Stimulated activated CD4-positive, alpha-beta T cell treated with anti-CD3 and anti-CD28 coated beads, Interleukin-1b, Interleukin-23, amount 100 ng/mL, for 4 hours (primary cell): ENCODE measurements around the gene C6orf47.
A peak's percentile ranks its signal among the peaks of the same experiment; 100 is the strongest.

Experiments
- DNase-seq, 2 donors: peaks; one replicate each; pipeline ENCODE4 v3.0.0-alpha.2; 2020; ENCODE audit warnings: low read depth in 2 of 2

C6orf47 gene

GRCh38 chr6:31661262-31662123, 915 bp upstream of the C6orf47 start:
- no peak for DNase-seq

- DNase-seq = no peak
Measured at GRCh38 chr6:31659649-31660380, 763 bp downstream of the C6orf47 start.

- no peak for DNase-seq
Measured at GRCh38 chr6:31658983-31659648, 1.5 kb downstream of the C6orf47 start.

DNA sequence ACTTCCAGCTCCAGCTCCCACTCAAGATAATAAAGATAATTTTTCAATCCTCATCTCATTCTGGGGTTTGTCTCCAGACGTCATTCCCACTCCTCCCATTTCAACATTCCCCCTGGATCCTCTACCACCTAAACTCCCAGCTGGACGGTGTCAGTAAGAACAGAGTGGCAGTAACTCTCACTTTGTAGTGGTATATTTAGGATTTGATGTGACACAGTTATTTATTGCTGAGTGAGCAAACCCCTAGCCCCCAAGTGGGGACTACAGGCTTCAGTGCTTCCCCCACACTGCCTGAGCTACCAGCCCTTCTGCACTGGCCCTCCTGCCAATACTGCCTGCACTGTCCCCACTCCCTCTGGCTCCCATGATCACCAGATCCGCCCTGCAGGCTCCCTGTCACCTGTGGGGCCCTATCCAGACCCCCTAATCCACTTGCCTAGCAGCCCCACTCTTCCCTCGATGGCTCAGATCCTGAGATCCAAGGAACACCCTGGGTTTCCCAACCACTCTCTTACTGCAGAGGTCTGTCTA, 2.4 kb downstream of the C6orf47 start:
- DNase-seq = no peak

DNA sequence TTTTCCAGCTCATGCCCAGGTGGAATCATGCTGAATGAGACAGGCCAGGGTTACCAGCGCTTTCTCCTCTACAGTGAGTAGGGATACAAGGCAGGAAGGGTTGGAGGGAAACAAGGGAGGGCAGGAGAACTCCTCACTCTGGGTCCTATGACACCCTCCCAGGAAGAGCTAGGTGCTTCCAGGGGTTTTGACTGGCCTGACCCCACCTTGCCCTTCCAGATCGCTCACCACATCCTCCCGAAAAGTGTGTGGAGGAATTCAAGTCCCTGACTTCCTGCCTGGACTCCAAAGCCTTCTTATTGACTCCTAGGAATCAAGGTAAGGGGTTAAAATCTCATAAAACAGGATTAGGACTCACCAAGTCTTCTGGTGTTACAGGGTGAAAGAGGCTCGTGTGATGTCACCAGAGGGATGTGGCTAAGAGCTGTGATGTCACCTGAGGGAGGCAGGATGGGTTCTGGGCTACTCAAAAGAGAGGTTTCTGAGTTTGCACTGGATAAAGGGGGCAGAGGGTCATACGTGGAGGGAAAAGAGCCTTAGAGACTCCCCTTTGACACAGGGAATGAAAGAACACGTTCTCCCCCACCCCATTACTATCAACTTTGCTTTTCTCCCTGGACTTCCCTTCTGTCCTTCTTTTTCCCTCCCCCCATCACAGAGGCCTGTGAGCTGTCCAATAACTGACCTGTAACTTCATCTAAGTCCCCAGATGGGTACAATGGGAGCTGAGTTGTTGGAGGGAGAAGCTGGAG, 3.0 kb downstream of the C6orf47 start:
- DNase-seq = no peak

DNA sequence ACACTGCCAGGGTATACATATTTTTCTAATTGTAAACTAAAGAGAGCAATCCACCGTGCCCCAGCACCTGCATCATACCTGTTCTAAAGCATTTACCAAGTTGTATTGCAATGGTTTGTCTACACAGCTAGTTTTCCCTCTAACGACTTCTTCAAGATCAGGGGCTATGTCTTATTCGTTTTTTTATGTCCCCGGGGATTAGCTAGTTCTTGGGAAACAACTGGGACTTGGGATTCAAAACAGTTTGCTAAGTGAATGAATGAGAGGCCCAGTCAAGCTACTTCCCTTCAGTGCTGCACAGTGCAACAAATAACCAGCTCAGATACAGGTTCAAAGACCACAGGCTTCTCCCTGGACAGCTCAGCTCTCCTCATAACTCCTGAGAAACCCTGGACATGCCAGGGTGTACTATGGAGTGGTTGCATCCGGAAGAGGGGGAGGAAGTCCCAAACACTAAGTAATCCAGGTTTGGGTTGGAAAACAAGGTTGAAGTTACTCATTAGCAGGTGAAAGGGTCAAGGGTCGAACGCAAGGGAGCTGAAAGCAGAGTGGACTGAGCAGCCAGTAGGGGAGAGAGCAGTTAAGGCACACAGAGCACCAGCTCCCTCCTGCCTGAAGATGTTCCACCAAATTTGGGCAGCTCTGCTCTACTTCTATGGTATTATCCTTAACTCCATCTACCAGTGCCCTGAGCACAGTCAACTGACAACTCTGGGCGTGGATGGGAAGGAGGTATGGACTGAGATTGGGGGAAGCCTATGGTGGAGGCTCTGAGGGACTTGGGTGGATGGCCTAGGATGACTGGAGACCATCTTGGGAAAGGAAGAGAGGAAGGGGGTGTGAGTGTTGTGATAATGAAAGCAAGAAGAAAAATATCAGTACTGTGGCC, 5.0 kb downstream of the C6orf47 start, which contains the start of gene APOM:
TSS of gene APOM (plus strand) at position 546 of the 889 bp plus-strand sequence. CDS start at position 619, 73 bp downstream.
- no peak for DNase-seq

- no peak for DNase-seq
Measured at GRCh38 chr6:31654574-31655348, 5.8 kb downstream of the C6orf47 start.

DNA sequence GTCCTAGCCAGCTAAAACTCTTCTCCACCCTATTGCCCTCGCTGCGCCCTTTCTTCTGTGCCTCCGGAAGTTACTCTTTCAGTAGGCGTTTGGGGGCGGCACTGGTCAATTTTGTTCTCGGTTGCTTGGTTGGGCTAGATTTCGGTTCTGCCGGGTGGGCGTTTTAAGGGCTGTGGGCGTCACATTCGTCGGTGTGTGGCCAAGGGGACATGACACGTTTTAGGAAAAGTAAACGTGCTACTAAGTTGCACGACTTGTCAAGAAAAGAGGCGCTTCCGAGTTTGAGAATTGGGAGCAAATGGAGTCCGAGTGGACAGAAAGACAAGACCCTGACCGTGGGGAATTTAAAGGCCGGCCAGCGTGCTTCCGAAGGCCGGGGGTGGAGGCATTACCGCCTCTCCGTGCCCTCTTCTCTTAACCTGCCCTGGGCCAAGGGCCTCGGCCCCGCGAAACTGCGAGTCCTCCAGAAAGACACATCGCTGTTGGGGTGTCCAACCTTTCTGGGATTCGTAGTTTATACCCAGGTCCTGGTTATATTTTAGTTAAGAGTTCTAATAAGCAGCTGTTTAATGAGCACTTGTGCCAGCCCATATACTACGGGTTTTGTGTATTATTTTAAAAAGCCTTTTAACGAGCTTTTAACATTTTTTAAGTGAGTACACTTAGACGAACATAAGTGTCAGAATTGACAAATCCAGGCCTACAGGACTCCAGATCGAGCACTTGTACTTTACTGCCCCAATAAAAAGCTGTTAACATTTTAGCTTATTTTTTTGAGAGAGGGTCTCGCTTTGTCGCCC, 7.5 kb downstream of the C6orf47 start:
- DNase-seq = peak in 1 of 2 donors; percentile 68

DNA sequence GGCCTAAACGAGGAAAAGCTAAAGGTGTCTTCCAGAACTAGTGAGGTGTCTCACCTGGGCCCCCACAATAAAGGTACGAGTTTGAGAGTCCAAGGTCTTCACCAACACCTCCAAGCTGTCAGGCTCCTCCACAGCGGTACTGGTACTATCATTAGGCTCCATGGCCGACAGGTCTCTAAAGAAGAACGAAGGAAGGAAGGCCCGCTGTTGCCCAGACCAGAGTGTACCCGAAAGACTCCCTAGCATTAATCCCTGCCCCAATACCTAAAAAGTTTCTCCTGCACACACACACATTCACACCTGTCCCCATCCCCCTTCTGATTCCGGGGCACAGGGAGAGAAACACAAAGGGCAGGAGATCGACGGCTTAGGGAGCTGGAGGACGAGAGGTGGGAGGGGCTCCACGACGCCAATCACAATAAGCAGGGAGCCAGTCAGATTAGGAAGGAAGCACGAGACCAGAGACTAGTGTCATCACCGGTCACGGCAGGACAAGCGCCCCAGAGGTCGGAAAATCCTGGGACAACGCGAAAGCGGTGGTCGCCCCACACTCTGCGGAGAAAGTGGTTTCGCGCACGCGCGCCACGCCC, 8.9 kb downstream of the C6orf47 start:
- DNase-seq = no peak

GRCh38 chr6:31645325-31645724, 15.3 kb downstream of the C6orf47 start:
- DNase-seq = no peak

- DNase-seq = no peak
Measured at GRCh38 chr6:31643818-31644454, 16.6 kb downstream of the C6orf47 start.

GRCh38 chr6:31642798-31643570, 17.6 kb downstream of the C6orf47 start:
- no peak for DNase-seq

- DNase-seq = no peak
Measured at GRCh38 chr6:31641370-31641769, 19.2 kb downstream of the C6orf47 start.

DNA sequence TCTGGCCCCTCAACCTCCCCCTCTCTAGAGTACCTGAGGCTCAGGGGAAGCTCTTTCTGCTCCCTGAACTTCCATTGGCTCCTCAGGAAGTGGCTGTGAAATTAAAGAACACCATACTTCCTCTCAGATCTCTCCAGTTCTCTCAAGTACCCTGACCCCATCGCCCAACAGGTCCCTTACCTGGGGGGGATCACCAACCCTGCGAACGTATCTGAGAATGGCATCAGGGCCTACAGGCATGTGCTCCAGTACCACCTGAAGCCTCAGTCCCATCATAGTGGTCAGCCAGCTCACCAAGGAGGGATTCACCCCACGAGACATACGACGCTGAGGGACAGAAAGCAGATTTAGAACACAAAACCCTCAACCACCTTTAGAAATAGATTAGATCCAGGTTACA, 20.0 kb downstream of the C6orf47 start:
- DNase-seq = no peak

DNA sequence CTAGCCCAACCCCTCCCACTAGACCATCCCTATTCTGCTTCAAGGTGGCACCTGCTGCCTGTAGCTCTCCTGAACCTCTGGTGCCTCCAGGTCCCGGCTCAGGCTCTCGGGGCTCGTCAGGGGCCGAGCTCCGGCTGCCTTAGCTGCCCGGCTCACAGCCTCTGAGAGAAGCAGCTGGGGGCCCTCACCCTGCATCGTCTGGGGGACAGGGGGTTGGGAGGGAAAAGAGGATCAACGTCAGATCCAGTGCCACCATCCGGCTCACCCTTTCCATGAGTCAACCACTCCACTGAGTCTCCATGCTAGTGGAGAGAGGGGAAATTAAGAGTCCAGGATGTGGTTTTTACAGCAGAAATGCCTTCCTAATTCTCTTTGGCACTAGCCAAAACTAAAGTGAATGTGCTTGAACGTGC, 21.1 kb downstream of the C6orf47 start:
- no peak for DNase-seq

- no peak for DNase-seq
Measured at GRCh38 chr6:31639043-31639442, 21.5 kb downstream of the C6orf47 start.
